GM21390 (cell line): ENCODE data around the gene GPC5.

Experiments
- ATAC-seq: cut with Tn5 transposase; IDR thresholded peaks from one replicate; pipeline ENCODE4 v1.9.1; 2021; ENCODE audit not compliant: unreplicated experiment

GPC5 gene

GRCh38 chr13:91534996-91535395 is 136.6 kb downstream of the GPC5 start:
- no peak for ATAC-seq

GRCh38 chr13:91537376-91537775 is 139.0 kb downstream of the GPC5 start:
- ATAC-seq, result no peak

GRCh38 chr13:91539286-91540157 is 141.1 kb downstream of the GPC5 start:
- no peak for ATAC-seq

GRCh38 chr13:91540158-91540736 is 141.8 kb downstream of the GPC5 start:
- no peak for ATAC-seq

GRCh38 chr13:91544723-91545122 is 146.3 kb downstream of the GPC5 start:
- ATAC-seq, result no peak

- ATAC-seq, result peak; percentile 65
Observed at GRCh38 chr13:91546900-91547299, 148.5 kb downstream of the GPC5 start.

GRCh38 chr13:91553584-91553983 is 155.2 kb downstream of the GPC5 start:
- ATAC-seq, result no peak

- no peak for ATAC-seq
Observed at GRCh38 chr13:91554101-91554500, 155.7 kb downstream of the GPC5 start.

- no peak for ATAC-seq
Observed at GRCh38 chr13:91557328-91558090, 159.1 kb downstream of the GPC5 start.

GRCh38 chr13:91563799-91564198 is 165.4 kb downstream of the GPC5 start:
- ATAC-seq, result no peak

GRCh38 chr13:91564396-91564795 is 166.0 kb downstream of the GPC5 start:
- ATAC-seq, result no peak

- no peak for ATAC-seq
Observed at GRCh38 chr13:91565296-91565695, 166.9 kb downstream of the GPC5 start.

- ATAC-seq, result no peak
Observed at GRCh38 chr13:91567485-91568207, 169.2 kb downstream of the GPC5 start.

GRCh38 chr13:91571681-91572080 is 173.3 kb downstream of the GPC5 start:
- ATAC-seq, result no peak

- ATAC-seq, result no peak
Observed at GRCh38 chr13:91572439-91572838, 174.0 kb downstream of the GPC5 start.

- ATAC-seq, result no peak
Observed at GRCh38 chr13:91572944-91573598, 174.7 kb downstream of the GPC5 start.

GRCh38 chr13:91574766-91575165 is 176.3 kb downstream of the GPC5 start:
- no peak for ATAC-seq

- no peak for ATAC-seq
Observed at GRCh38 chr13:91576590-91576989, 178.2 kb downstream of the GPC5 start.

- no peak for ATAC-seq
Observed at GRCh38 chr13:91579320-91579719, 180.9 kb downstream of the GPC5 start.

- ATAC-seq, result no peak
Observed at GRCh38 chr13:91580749-91581148, 182.3 kb downstream of the GPC5 start.

GRCh38 chr13:91586609-91587008 is 188.2 kb downstream of the GPC5 start:
- ATAC-seq, result no peak
